Measurements from ENCODE around the gene OR5AN1.
"Not testable (repeated sequence)": the region's sequence is repeated elsewhere in the genome, so short reads cannot be mapped to it uniquely, and the experiment has no call there.

Gene OR5AN1

GRCh38 chr11:59356561-59356960 is 2.1 kb upstream of the OR5AN1 start:
- no peak overlapping the region for H3K4me3 ChIP-seq (ENCODE audit: low read depth, low read length)
- DNase-seq: no peak
- TF ChIP-seq CTCF (IDR thresholded peaks at IDR 0.05; ENCODE audit: low read depth, low read length, missing control alignments): no peak
- no peak overlapping the region for H3K27ac ChIP-seq
- H3K36me3 ChIP-seq (replicated peaks): no peaks in the 10 kb centered on the region
- H3K27me3 ChIP-seq (replicated peaks): no peaks in the 10 kb centered on the region
- in situ Hi-C loops (cut with HindIII; ENCODE audit: low pct_ligation_motif_present, low sequenced_read_pairs): no loop called here

GRCh38 chr11:59358020-59358419 is 675 bp upstream of the OR5AN1 start:
- no peak overlapping the region for H3K27ac ChIP-seq
- TF ChIP-seq CTCF (IDR thresholded peaks at IDR 0.05; ENCODE audit: low read depth, low read length, missing control alignments): no peak
- no peaks in the 10 kb centered on the region for H3K27me3 ChIP-seq (replicated peaks)
- in situ Hi-C loops (cut with HindIII; ENCODE audit: low pct_ligation_motif_present, low sequenced_read_pairs): no loop called here
- no peak overlapping the region for H3K4me3 ChIP-seq (ENCODE audit: low read depth, low read length)
- DNase-seq: no peak
- no peaks in the 10 kb centered on the region for H3K36me3 ChIP-seq (replicated peaks)

GRCh38 chr11:59365232-59366018 is 6.7 kb downstream of the OR5AN1 start:
- DNase-seq: no peak
- TF ChIP-seq CTCF (IDR thresholded peaks at IDR 0.05; ENCODE audit: low read depth, low read length, missing control alignments): no peak
- no peaks in the 10 kb centered on the region for H3K27me3 ChIP-seq (replicated peaks)

GRCh38 chr11:59368238-59369022 is 9.7 kb downstream of the OR5AN1 start:
- in situ Hi-C loops (cut with HindIII; ENCODE audit: low pct_ligation_motif_present, low sequenced_read_pairs): no loop called here
- Histone ChIP-seq H3K36me3 (replicated peaks) (no peaks in the 10 kb centered on the region), H3K27ac (no peak overlapping the region), H3K27me3 (replicated peaks) (no peaks in the 10 kb centered on the region), H3K4me3 (ENCODE audit: low read depth, low read length) (no peak overlapping the region)
- no peak for TF ChIP-seq CTCF (IDR thresholded peaks at IDR 0.05; ENCODE audit: low read depth, low read length, missing control alignments)
- no peak for DNase-seq

More at GRCh38 chr11:59365232-59366018, 6.7 kb downstream of the OR5AN1 start:
- in situ Hi-C loops (cut with HindIII; ENCODE audit: low pct_ligation_motif_present, low sequenced_read_pairs): no loop called here
- H3K4me3 ChIP-seq (ENCODE audit: low read depth, low read length): no peak overlapping the region
- H3K36me3 ChIP-seq (replicated peaks): no peaks in the 10 kb centered on the region
- no peak overlapping the region for H3K27ac ChIP-seq

GRCh38 chr11:59372324-59372723 is 13.6 kb downstream of the OR5AN1 start:
- DNase-seq; in situ Hi-C loops (cut with HindIII; ENCODE audit: low pct_ligation_motif_present, low sequenced_read_pairs): not testable (repeated sequence)

GRCh38 chr11:59380263-59381059 is 21.8 kb downstream of the OR5AN1 start:
- no peaks in the 10 kb centered on the region for H3K36me3 ChIP-seq (replicated peaks)
- no peaks in the 10 kb centered on the region for H3K27me3 ChIP-seq (replicated peaks)
- no peak for DNase-seq
- TF ChIP-seq CTCF (IDR thresholded peaks at IDR 0.05; ENCODE audit: low read depth, low read length, missing control alignments): no peak
- no peak overlapping the region for H3K4me3 ChIP-seq (ENCODE audit: low read depth, low read length)
- in situ Hi-C loops (cut with HindIII; ENCODE audit: low pct_ligation_motif_present, low sequenced_read_pairs): no loop called here
- no peak overlapping the region for H3K27ac ChIP-seq

More at GRCh38 chr11:59372324-59372723, 13.6 kb downstream of the OR5AN1 start:
- H3K36me3 ChIP-seq (replicated peaks); H3K27ac ChIP-seq; H3K4me3 ChIP-seq (ENCODE audit: low read depth, low read length); H3K27me3 ChIP-seq (replicated peaks): not testable (repeated sequence)
